HG02610 (cell line): ENCODE data around the gene ASPHD1.
"Not testable (repeated sequence)": the region's sequence is repeated elsewhere in the genome, so short reads cannot be mapped to it uniquely, and the experiment has no call there.

Experiments
- ATAC-seq: cut with Tn5 transposase; IDR thresholded peaks from one replicate; pipeline ENCODE4 v1.9.1; 2021; ENCODE audit warnings: mild to moderate bottlenecking, moderate library complexity; ENCODE audit not compliant: unreplicated experiment

Gene ASPHD1, protein sequence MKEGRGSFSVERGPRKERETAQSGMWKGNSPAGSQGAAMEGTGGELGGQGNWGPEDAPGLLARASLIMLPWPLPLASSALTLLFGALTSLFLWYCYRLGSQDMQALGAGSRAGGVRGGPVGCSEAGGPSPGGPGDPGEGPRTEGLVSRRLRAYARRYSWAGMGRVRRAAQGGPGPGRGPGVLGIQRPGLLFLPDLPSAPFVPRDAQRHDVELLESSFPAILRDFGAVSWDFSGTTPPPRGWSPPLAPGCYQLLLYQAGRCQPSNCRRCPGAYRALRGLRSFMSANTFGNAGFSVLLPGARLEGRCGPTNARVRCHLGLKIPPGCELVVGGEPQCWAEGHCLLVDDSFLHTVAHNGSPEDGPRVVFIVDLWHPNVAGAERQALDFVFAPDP

DNA sequence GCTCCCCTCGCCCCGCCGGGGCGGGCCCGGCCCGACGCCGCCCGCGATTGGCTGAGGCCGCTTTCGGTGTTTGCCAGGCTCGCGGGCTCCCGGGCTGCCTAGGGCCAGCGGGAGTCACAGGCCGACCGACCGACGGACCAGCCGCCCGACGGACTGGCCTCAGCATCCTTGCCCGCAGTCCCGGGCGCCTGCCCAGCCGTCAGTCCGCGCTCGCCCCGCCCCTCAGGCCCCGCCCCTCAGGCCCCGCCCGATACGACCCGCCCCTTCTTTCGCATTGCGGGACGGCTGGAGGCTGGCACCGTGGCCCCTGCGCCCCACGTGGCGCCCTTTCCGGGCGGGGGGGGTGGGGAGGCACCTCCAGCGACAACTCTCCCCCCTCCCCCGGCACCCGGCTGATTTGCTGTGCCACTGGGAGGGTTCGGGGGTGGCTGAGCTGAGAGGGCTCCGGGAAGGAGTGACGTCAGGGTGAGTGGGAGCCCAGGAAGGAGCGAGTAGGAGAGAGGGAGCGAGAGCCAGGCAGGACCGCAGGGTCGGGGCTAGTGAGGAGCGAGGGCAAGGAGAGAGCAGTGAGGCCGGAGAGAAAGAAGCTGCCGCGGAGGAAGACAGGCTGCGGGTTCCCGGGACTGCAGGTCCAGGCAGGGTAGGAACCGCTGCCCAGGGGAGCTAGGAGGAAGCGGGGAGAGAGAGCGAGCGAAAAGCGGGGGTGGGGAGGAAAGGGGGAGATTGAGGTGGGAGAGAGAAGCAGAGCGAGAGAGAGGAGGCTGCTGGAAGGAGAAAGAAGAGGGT lies at the start of gene ASPHD1:
TSS of gene ASPHD1 (plus strand) at position 387 of the 786 bp plus-strand sequence. CDS start 484 bp downstream, outside the sequence.
- no peak for ATAC-seq

DNA sequence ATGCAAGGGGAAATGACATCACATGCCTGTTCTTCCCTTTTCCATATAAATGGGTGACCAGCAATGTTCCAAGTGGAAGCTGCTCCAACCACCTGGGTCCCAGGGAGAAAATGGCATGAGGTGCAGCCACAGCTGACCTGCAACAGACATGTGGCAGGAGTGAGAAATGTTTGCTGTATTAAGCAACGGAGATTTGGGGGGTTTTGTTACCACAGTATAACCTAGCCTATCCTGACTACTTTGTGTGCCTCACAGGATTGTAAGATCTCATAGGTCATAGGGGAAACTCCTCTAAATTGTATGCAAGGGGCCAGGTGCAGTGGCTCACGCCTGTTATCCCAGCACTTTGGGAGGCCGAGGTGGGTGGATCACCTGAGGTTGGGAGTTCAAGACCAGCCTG lies 49.3 kb upstream of the ASPHD1 start:
- no peak for ATAC-seq

DNA sequence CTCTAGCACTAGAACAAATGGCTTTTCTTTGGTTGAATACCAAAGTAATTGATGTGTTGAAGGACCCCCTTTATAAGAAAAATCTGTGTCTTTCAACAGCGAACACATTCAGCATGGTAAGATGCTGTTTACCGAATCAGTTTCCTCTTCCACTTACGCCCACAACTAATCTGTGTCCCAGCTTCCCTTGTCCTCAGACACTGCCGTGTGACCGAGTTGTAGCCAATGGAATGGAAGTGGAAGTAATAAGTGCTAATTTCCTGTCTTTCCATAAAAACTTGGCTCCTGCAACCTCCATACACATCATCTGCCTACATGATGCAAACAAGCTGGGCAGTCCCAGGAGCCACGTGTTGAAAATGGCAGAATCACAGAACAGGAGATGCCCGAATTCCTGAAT lies 47.6 kb upstream of the ASPHD1 start:
- ATAC-seq = no peak

DNA sequence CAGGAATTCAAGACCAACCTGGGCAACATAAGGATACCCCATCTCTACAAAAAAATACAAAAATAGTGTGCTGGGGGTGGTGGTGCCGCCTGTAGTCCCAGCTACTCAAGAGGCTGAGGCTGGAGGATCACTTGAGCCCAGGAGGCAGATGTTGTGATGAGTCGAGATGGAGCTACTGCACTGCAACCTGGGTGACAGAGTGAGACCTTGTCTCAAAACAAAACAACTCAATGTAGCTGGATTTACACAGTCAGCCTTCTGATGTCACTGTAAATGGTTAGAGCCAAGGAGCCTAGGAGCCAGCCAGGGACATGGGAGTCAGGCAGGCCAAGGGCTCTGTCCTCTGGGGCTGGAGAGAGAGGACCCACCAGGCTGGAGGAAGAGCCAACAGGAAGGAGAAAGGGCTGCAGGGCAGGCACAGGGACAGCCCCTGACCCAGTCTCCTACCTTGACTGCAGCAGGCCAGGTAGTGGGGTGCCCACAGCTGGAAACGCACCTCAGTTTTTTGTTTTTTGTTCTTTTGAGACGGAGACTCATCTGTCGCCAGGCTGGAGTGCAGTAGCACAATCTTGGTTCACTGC lies 45.7 kb upstream of the ASPHD1 start:
- no peak for ATAC-seq

DNA sequence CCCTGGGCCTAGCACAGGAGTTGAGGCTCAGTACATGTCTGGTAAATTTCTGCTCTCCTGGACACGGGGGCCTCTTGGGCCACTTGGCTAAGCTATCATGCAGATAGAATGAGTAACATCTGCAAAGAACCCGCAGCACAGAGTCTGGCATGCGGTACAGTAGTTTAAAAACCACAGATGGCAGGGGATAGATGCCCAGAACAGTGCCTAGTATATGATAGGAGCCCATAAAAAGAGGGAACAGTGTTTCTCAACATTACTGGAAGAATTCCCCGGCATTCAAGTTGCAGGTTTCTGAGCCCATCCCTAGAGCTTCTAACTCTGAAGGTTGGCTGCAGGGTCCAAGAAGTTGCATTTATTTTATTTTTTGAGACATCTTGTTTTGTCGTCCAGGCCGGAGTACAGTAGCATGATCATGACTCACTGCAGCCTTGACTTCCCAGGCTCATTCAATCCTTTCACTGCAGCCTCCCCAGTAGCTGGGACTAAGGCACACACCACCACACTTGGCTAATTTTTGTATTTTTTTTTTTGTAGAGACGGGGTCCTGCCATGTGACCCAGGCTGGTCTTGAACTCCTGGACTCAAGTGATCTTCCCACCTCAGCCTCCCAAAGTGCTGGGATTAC lies 43.0 kb upstream of the ASPHD1 start:
- no peak for ATAC-seq

DNA sequence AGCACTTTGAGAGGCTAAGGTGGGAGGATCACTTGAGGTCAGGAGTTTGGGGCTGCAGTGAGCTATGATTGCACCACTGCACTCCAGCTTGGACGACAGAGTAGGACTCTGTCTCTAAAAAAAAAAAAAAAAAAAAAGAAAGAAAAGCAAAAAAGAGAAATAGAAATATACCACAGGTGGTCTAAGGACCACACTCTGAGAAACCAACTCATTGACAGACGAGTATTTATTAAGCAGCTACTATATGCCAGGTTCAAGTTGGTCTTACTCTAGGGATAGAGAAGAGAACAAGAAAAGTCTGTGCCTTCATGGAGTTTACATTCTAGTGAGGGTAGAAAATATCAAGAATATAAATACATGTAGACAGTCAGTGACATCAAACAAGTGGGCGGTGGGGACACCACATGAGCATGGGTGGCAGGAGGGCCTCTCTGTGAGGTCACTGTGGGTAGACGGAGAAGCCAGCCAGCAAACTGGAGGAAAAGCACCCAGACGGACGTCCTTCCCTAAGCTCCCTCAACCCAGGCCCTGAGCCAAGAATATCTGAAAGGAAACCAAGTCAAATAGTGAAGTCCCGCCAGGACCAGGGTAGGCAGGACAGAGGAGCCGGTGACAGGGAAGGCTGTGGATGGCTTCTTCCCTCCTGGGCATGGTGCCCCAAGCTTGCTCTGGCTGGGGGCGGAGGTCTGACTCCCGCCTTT lies 42.0 kb upstream of the ASPHD1 start:
- ATAC-seq = no peak

DNA sequence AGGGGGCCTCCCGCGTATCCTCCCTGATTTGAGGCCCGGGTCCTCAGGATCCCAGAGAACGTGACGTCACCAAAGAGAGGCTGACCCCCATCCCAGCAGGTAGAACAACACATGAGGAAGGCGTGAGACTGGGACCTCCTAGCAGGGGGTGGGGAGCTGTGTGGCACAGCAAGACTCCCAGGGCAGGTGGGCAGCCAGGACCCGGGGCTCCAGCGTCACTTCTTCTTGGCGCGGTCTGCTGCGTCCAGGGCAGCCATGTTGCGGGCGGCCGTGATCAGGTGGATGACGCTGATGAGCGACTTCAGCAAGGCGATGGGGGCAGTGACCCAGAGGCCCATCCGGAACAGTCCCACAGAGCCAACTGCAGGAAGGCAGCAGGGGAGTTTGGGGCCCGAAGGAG lies 41.3 kb upstream of the ASPHD1 start:
- no peak for ATAC-seq

DNA sequence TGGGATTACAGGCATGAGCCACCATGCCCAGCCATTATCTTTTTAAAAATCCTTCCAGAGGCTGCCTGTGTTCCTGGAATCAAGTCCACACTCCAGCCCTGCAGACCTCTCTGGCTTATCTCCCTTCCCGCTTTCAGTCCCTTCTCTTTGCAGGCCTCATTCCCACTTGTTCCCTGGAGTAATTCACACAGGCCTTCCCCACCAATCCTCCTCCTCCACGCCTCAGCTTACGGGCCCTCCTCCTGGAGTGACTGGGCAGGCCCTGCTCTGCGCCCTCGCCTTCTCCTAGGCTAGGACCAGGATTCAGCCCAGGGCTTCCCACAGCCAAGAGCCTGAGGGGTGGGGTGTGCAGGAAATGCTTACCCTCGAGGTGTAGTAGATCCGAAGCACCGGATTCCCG lies 40.1 kb upstream of the ASPHD1 start:
- ATAC-seq = no peak

DNA sequence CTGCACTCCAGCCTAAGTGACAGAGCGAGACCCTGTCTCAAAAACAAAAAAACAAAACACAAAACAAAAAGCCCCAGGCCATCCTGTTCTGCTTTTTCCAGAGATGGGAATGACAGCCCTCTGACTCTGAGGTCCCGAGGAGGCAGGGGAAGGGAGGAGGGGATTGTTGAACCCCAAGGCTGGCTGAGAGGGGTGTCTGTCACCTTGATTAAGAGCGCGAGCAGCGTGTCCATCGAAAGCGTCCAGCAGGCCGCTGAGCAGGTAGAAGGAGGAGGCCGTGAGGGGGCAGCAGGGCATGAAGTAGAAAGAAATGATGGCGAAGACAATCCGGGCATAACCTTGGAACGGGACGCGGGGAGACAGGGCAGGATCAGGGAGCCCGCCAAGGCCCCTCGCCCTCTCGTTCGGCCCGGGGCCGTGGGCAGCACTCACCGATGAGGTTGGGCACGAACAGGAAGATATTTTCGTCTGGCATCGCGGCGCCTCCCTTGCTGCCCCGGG lies 37.9 kb upstream of the ASPHD1 start:
- no peak for ATAC-seq

DNA sequence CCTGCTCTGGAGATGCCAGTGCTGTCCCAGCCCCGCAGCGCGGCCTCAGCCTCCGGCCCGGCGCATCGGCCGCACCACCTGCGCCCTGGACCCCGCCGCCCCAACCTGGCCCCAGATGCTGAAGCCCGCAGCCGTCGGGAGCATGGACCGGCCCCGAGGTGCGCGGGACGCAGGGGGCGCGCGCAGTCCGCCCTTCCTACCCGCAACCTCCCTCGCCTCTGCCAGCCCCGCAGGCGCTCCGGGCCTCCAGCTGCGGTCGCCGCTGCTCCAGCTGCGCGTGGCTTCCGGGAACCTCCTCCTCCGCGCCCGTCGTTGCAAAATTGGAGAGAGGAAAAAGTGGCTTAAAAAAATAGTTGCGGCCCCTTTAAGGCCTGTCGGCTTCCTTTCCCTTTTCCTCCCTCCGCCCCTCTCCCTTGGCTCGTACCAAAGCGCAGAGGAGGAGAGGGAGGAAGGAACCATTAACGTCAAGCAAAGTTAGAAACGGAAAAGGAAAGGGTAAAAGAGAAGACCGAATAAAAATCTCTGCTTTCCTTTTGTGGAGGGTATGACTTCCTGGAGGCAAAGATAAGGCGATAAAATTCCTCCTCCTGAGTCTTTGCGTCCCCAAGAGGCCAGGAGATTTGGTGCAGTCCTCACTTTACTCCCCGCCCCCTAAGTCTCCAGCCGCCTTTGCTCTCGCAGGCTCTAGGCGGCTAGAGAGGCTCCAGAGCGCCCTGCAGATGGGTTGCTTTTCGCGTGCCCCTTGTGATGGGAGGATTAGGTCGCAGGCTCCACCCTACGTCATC lies 37.2 kb upstream of the ASPHD1 start, which contains the start of gene CDIPT:
TSS of gene CDIPT (minus strand) at position 343 of the 785 bp plus-strand sequence. CDS start 369 bp downstream, outside the sequence.
- ATAC-seq = peak; percentile 96

DNA sequence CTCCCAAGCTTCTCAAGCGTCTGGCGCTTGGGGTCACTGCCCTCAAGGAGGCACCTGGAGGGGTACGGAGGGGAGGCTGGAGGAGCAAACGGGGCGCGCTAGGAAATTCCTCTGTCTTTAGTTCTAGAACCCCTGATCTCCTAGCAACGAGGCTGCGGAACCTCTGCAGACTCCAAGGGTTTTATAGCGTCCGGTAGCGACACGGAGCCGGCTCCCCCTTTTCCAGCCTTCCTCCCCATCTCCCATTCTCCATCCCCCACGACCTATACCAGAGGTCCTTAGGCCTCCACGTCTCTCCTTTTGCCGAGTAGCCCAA lies 36.7 kb upstream of the ASPHD1 start:
- ATAC-seq = no peak

DNA sequence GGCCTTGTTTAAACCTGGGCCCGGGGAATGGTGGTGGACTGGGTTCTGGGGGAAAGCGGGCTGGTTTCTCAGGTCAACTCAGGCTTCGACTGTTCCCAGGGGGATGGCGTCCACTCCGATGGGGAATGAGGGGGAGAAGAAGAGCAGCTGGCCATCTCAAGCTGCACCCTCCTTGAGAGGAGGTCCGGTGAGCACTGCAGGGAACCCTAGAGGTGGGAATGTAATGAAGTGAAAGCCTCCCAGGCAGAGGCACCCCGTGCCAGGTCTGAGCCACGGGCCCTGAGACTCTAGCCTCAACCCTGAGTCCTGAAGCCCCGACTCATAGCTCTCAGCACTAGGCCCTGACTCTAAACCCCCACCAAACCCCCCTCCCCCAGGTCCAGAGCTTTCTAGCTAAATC lies 36.1 kb upstream of the ASPHD1 start:
- ATAC-seq = no peak

DNA sequence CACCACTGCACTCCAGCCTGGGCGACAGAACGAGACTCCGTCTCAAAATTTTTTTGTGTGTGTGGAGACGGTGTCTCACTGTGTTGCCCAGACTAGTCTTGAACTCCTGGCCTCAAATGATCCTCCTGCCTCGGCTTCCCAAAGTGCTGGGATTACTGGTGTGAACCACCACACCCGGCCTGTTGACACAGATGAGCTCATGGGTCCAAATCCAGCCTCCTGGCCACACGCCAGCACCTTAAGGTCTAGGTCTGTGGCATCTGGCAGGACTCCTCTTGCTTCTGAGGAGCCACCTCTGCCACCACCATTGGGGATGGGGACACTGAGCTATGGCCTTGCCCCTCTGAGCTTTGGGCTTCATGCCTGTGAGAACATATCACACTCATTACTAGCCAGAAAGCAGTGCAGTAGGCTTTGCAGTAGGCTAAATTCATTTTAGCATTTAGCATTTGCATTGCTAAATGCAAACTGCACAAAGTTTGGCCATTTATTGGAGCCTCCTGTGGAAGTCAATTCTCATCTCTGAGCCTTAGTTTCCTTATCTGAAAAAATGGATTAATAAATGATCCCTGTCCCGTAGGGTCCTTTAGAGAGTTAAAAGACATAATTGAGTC lies 31.8 kb upstream of the ASPHD1 start:
- no peak for ATAC-seq

DNA sequence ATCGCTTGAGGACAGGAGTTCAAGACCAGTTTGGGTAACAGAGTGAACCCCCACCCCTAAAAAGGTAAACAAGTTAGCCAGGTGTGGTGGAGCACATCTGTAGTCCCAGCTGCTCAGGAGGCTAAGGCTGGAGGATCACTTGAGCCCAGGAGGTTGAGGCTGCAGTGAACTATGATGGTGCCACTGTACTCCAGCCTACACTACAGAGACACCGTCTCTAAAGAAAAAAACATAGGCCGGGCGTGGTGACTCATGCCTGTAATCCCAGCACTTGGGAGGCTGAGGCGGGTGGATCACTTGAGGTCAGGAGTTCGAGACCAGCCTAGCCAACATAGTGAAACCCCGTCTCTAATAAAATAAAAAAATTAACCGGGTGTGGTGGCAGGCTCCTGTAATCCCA lies 31.2 kb upstream of the ASPHD1 start:
- ATAC-seq = not testable (repeated sequence)

DNA sequence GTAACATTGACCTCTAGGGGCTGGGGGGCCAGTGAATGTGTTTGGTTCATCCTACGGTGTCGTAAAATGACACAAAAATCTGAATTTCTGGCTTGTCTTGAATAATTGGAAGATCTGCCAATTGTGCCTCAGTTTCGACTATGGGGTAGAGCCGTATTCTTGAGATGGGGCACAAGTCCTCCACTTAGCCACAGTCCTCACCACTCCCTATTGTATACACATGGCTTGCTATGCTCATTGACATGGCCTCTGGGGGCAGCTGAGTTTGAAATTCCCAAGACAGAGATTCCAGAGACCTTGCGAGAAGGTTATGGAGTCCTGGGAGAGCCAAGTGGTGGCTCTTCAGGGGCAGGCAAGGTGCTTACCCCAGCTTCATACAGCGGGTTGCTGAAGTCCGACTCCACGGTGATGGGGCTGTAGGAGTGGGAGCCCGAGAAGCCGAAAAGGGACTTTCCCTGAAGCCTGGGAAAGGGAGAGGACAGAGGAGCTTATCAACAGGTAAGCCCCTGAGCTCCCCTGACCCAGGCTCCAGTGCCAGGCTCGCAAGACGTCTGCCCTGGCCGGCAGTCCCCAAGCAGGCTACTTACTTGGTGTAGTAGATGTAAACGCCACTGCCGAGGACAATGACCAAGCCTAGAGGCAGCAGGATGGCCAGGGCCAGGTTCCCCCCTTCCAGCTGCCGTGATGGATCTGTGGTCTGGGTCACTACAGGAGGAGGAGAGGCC lies 28.3 kb upstream of the ASPHD1 start:
- ATAC-seq = no peak

DNA sequence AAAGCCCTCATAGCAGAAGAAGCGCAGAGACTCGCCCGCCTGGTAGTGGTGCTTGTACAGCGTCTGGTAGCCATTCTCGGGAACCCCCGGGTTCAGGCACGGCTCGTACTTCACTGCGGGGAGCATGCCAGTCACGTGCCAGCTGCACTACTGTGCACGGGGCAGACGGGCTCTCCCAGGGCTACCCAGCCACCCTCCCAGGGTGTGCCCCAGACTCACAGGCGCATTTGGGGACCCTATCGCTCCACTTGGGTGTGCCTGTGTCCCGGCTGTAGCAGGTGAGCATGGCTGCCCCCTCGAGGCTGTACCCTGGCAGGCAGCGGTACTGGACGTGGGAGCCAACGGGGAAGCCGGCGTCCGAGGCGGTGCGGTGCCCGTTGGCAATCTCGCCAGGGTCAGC lies 27.0 kb upstream of the ASPHD1 start:
- ATAC-seq = no peak

DNA sequence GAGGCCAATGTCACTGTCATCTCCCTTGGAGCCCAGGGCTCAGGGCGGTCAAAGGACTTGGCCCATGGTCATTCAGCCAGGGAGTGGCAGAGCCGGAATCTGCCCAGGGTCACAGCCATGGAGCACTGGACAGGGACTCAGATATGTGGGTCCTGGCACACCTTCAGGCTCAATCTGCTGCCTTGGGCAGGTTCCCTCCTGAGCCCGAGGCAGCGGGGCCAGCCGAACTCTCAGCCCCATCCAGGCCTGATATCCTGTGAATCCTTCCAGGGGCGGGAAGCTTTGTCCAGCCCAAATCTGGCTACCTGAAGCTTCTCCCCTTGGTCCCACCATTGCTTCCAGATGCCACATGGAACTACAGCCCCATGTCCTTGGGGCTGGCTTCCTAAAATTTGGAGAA lies 25.1 kb upstream of the ASPHD1 start:
- no peak for ATAC-seq

DNA sequence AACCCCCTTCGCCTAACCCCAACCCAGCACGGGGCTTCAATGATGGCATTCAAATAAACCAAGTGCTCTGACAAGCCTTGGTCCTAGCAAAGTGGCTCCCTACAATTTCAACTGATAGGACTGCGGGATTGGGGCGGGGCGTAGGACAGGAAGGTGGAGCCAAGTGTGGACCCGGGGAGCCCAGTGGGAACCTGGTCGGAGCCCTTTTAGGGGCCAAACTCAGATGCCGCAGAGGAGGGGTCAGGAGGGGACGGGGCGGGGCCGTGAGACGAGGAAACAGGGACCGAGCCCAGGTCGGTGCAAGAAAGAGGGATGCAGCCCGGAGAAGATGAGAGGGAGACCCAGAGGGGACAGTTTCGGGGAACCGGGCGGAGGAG lies 24.1 kb upstream of the ASPHD1 start:
- ATAC-seq = no peak
